ENCODE results near the gene KRI1.

- TF ChIP-seq POLR2A (IDR thresholded peaks at IDR 0.05; ENCODE audit: low read depth, low read length) (no peak), POLR2AphosphoS5 (IDR thresholded peaks at IDR 0.05; ENCODE audit: low read depth, low read length) (no peak), TAF1 (IDR thresholded peaks at IDR 0.05; ENCODE audit: borderline replicate concordance, low read depth, low read length) (no peak)
These were observed 713 bp downstream of the KRI1 start for GRCh38 chr19:10565028-10565566.
